ENCODE data around the gene MYO3B.
A peak's percentile ranks its signal among the peaks of the same experiment; 100 is the strongest.

Gene MYO3B

DNA sequence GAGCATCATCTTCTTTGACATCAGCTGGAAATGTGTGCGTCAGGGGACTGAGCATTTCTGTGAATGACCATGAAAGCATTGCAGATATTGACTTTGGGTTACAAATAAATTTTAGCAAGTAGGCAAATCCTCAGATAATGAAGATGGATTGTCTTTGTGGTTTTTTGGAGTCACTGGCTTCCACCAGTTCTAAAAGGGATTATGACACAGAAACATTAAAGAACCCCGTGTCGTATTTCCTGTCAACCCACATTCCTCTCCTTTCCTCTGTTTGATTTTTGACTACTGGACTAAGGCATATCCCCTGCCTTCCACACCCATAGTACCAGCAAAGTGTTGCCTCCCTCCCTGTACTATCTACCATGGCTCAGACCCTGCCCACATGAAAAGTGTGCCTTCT is 268.1 kb downstream of the MYO3B start:
- Histone ChIP-seq H3K14ac (ENCODE audit: low read length in 2 of 2) (no peak overlapping the region), H3K4ac (ENCODE audit: low read depth in 1 of 2, low read length in 2 of 2) (no peak overlapping the region), H3K27me3 (ENCODE audit: control insufficient read depth in 1 of 2, insufficient read depth in 1 of 2, low read length in 2 of 2) (no peaks in the 10 kb centered on the region), H3K36me3 (ENCODE audit: control insufficient read depth in 1 of 2, insufficient read depth in 2 of 2, low read depth in 1 of 2, low read length in 2 of 2) (no peaks in the 10 kb centered on the region), H3K4me3 (ENCODE audit: insufficient read depth in 1 of 2, low read depth in 1 of 2, low read length in 2 of 2) (no peak overlapping the region), H2BK12ac (ENCODE audit: low read length in 2 of 2) (no peak overlapping the region), H4K91ac (ENCODE audit: low read length) (no peak overlapping the region), H3K9me3 (ENCODE audit: control insufficient read depth, low read length) (peaks cover 4% of the 10 kb centered on the region), H3K18ac (ENCODE audit: low read depth in 1 of 2, low read length in 2 of 2) (no peak overlapping the region), H4K8ac (ENCODE audit: low read length) (no peak overlapping the region), H2BK120ac (ENCODE audit: low read depth, low read length) (no peak overlapping the region), H2BK15ac (ENCODE audit: low read depth, poor library complexity, severe bottlenecking) (no peak overlapping the region), H2AFZ (ENCODE audit: low read depth, low read length) (no peak overlapping the region), H3K4me1 (ENCODE audit: control insufficient read depth, insufficient read depth, low read depth, low read length) (no peaks in the 10 kb centered on the region), H3K4me2 (ENCODE audit: low read length, poor library complexity, severe bottlenecking) (no peak overlapping the region), H2AK5ac (ENCODE audit: low read length, severe bottlenecking) (no peak overlapping the region), H2BK5ac (ENCODE audit: low read depth, low read length, poor library complexity, severe bottlenecking) (no peak overlapping the region), H3K23ac (ENCODE audit: low read length in 2 of 2) (no peak overlapping the region), H3K9ac (ENCODE audit: low read length) (no peak overlapping the region), H3K79me1 (replicated peaks; ENCODE audit: low read length, poor library complexity, severe bottlenecking) (no peaks in the 10 kb centered on the region), H3K27ac (ENCODE audit: low read length, poor library complexity, severe bottlenecking) (no peak overlapping the region)
- peak; percentile 42 for DNase-seq
- 62% methylated on average over 3 of the region's 3 CpGs for WGBS

DNA sequence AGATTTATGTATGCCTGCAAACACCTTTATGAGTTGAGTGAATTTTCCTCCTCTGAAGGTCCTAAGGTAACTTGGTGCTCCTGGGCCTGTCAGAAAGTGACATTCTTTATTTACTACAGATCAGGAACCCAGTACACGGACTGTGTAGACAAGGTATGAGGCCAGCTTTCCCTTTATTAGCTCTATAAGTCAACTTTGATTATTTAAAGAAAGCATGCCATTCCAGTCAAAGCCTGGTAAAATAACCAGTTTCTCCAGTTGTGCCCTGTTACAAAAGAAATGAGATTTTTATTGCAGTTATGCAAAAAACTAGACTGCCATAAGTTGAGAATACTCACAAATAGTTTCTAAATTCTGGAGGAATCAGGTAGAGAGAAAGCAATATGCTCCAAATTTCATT is 271.1 kb downstream of the MYO3B start:
- WGBS: 86% methylated on average over 1 of the region's 1 CpG
- Histone ChIP-seq H2BK15ac (ENCODE audit: low read depth, poor library complexity, severe bottlenecking) (no peak overlapping the region), H3K79me1 (replicated peaks; ENCODE audit: low read length, poor library complexity, severe bottlenecking) (no peaks in the 10 kb centered on the region), H2BK12ac (ENCODE audit: low read length in 2 of 2) (no peak overlapping the region), H3K4me1 (ENCODE audit: control insufficient read depth, insufficient read depth, low read depth, low read length) (no peaks in the 10 kb centered on the region), H3K4ac (ENCODE audit: low read depth in 1 of 2, low read length in 2 of 2) (no peak overlapping the region), H4K8ac (ENCODE audit: low read length) (no peak overlapping the region), H3K4me2 (ENCODE audit: low read length, poor library complexity, severe bottlenecking) (no peak overlapping the region), H3K27ac (ENCODE audit: low read length, poor library complexity, severe bottlenecking) (no peak overlapping the region), H2BK5ac (ENCODE audit: low read depth, low read length, poor library complexity, severe bottlenecking) (no peak overlapping the region), H3K27me3 (ENCODE audit: control insufficient read depth in 1 of 2, insufficient read depth in 1 of 2, low read length in 2 of 2) (no peaks in the 10 kb centered on the region), H3K4me3 (ENCODE audit: insufficient read depth in 1 of 2, low read depth in 1 of 2, low read length in 2 of 2) (no peak overlapping the region), H2AK5ac (ENCODE audit: low read length, severe bottlenecking) (no peak overlapping the region), H3K23ac (ENCODE audit: low read length in 2 of 2) (no peak overlapping the region), H2AFZ (ENCODE audit: low read depth, low read length) (no peak overlapping the region), H3K36me3 (ENCODE audit: control insufficient read depth in 1 of 2, insufficient read depth in 2 of 2, low read depth in 1 of 2, low read length in 2 of 2) (no peaks in the 10 kb centered on the region), H2BK120ac (ENCODE audit: low read depth, low read length) (no peak overlapping the region), H4K91ac (ENCODE audit: low read length) (no peak overlapping the region), H3K9ac (ENCODE audit: low read length) (no peak overlapping the region), H3K18ac (ENCODE audit: low read depth in 1 of 2, low read length in 2 of 2) (no peak overlapping the region), H3K14ac (ENCODE audit: low read length in 2 of 2) (no peak overlapping the region), H3K9me3 (ENCODE audit: control insufficient read depth, low read length) (peaks cover 4% of the 10 kb centered on the region)
- DNase-seq: no peak

DNA sequence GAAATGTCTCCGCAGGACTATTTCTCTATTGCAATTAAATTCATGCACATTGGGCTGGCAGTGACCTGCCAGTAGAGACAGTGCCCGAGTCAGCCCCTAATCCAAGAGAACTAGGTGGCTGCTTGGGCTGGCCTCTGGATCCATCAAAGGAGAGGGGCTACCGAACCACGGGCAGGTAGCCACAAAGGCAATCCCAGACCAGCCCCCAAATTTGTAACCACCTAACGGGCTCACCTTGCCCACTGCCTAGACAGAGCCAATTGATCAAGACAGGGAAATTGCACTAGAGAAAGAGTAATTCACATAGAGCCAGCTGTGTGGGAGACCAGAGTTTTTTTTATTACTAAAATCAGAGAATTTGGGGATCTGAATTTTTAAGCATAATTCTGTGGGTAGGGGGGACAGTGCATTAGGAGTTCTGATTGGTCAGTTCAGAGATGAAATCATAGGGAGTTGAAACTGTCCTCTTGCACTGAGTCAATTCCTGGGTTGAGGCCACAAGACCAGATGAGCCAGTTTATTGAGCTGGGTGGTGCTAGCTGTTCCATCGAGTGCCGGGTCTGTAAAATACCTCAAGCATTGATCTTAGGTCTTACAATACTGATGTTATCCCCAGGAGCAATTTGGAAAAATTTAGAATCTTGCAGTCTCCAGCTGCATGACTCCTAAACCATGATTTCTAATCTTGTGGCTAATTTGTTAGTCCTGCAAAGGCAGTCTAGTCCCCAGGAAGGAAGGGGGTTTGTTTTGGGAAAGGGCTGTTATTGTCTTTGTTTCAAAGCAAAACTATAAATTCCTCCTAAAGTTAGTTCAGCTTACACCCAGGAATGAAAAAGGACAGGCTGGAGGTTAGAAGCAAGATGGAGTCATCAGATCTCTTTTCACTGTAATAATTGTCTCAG is 276.8 kb downstream of the MYO3B start:
- WGBS: 96% methylated on average over 5 of the region's 7 CpGs
- no peak overlapping the region for H3K4me2 ChIP-seq (ENCODE audit: low read length, poor library complexity, severe bottlenecking)

DNA sequence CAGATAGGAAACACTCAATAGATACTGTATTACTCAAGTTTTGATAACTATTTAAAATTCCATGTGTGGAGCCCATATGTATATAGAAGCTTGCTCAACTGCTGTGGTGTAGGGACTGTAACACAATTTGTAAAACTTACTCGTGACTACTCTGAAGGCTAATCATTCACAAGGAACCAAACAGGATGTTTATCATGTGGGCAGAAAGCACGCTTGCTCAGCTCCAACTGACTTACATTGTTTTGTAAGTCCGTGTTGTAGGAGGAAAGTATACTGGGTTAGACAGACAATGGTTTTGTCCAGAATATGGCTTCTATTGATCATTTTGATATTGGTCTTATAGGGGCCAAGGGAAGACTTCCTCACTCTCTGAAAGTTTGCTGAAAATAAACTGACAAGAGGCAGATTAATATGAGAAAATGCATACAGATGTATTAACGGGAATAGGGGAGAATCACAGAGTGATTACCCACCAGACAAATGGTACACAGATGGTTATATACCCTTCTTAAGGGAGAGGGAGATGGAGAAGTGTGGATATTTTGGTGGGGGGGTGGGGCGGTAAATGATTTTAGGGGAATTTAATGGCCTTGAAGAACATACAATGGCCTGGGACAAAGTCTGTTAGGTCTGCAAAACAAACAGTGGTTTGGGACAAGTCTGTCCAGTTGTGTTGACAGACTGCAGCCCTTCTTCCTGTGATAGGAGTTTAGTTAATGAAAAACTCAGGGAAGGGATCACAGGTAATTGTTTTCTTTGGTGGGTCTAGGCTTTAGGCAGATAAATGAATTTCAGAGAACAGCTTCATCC is 277.9 kb downstream of the MYO3B start:
- peak; percentile 88 for DNase-seq
- Histone ChIP-seq H3K27ac (ENCODE audit: low read length, poor library complexity, severe bottlenecking) (no peak overlapping the region), H3K9ac (ENCODE audit: low read length) (no peak overlapping the region), H3K79me1 (replicated peaks; ENCODE audit: low read length, poor library complexity, severe bottlenecking) (no peaks in the 10 kb centered on the region), H3K4me3 (ENCODE audit: insufficient read depth in 1 of 2, low read depth in 1 of 2, low read length in 2 of 2) (no peak overlapping the region), H2BK15ac (ENCODE audit: low read depth, poor library complexity, severe bottlenecking) (no peak overlapping the region), H4K8ac (ENCODE audit: low read length) (no peak overlapping the region), H2AK5ac (ENCODE audit: low read length, severe bottlenecking) (no peak overlapping the region), H3K14ac (ENCODE audit: low read length in 2 of 2) (no peak overlapping the region), H2BK120ac (ENCODE audit: low read depth, low read length) (no peak overlapping the region), H3K4me1 (ENCODE audit: control insufficient read depth, insufficient read depth, low read depth, low read length) (no peaks in the 10 kb centered on the region), H3K18ac (ENCODE audit: low read depth in 1 of 2, low read length in 2 of 2) (peak overlapping the region in 1 of 2 experiments; percentile 76), H3K9me3 (ENCODE audit: control insufficient read depth, low read length) (no peaks in the 10 kb centered on the region), H3K4me2 (ENCODE audit: low read length, poor library complexity, severe bottlenecking) (no peak overlapping the region), H3K27me3 (ENCODE audit: control insufficient read depth in 1 of 2, insufficient read depth in 1 of 2, low read length in 2 of 2) (no peaks in the 10 kb centered on the region), H4K91ac (ENCODE audit: low read length) (no peak overlapping the region), H3K4ac (ENCODE audit: low read depth in 1 of 2, low read length in 2 of 2) (no peak overlapping the region), H2BK12ac (ENCODE audit: low read length in 2 of 2) (peak overlapping the region in 1 of 2 experiments; percentile 63), H2AFZ (ENCODE audit: low read depth, low read length) (no peak overlapping the region), H2BK5ac (ENCODE audit: low read depth, low read length, poor library complexity, severe bottlenecking) (no peak overlapping the region), H3K23ac (ENCODE audit: low read length in 2 of 2) (no peak overlapping the region), H3K36me3 (ENCODE audit: control insufficient read depth in 1 of 2, insufficient read depth in 2 of 2, low read depth in 1 of 2, low read length in 2 of 2) (no peaks in the 10 kb centered on the region)
- WGBS: 38% methylated on average over 5 of the region's 5 CpGs

More for the DNA sequence above, 276.8 kb downstream of the MYO3B start:
- no peak overlapping the region for H3K27ac ChIP-seq (ENCODE audit: low read length, poor library complexity, severe bottlenecking)
- H2BK120ac ChIP-seq (ENCODE audit: low read depth, low read length): peak overlapping the region; percentile 49
- H3K18ac ChIP-seq (ENCODE audit: low read depth in 1 of 2, low read length in 2 of 2): peak overlapping the region in 1 of 2 experiments; percentile 61
- H3K27me3 ChIP-seq (ENCODE audit: control insufficient read depth in 1 of 2, insufficient read depth in 1 of 2, low read length in 2 of 2): no peaks in the 10 kb centered on the region
- H3K4me1 ChIP-seq (ENCODE audit: control insufficient read depth, insufficient read depth, low read depth, low read length): no peaks in the 10 kb centered on the region
- H3K9me3 ChIP-seq (ENCODE audit: control insufficient read depth, low read length): no peaks in the 10 kb centered on the region
- DNase-seq: no peak
- peak overlapping the region in 1 of 2 experiments; percentile 72 for H2BK12ac ChIP-seq (ENCODE audit: low read length in 2 of 2)
- no peak overlapping the region for H3K9ac ChIP-seq (ENCODE audit: low read length)
- H2BK5ac ChIP-seq (ENCODE audit: low read depth, low read length, poor library complexity, severe bottlenecking): no peak overlapping the region
- H3K4me3 ChIP-seq (ENCODE audit: insufficient read depth in 1 of 2, low read depth in 1 of 2, low read length in 2 of 2): no peak overlapping the region
- H4K91ac ChIP-seq (ENCODE audit: low read length): no peak overlapping the region
- H3K79me1 ChIP-seq (replicated peaks; ENCODE audit: low read length, poor library complexity, severe bottlenecking): no peaks in the 10 kb centered on the region
- H4K8ac ChIP-seq (ENCODE audit: low read length): no peak overlapping the region
- H2BK15ac ChIP-seq (ENCODE audit: low read depth, poor library complexity, severe bottlenecking): no peak overlapping the region
- H2AFZ ChIP-seq (ENCODE audit: low read depth, low read length): no peak overlapping the region
- no peak overlapping the region for H2AK5ac ChIP-seq (ENCODE audit: low read length, severe bottlenecking)
- H3K4ac ChIP-seq (ENCODE audit: low read depth in 1 of 2, low read length in 2 of 2): peak overlapping the region in 1 of 2 experiments; percentile 58
- no peak overlapping the region for H3K23ac ChIP-seq (ENCODE audit: low read length in 2 of 2)
- H3K14ac ChIP-seq (ENCODE audit: low read length in 2 of 2): no peak overlapping the region
- no peaks in the 10 kb centered on the region for H3K36me3 ChIP-seq (ENCODE audit: control insufficient read depth in 1 of 2, insufficient read depth in 2 of 2, low read depth in 1 of 2, low read length in 2 of 2)
